ENCODE data around the gene FAM111B.
"Not testable (repeated sequence)": the region's sequence is repeated elsewhere in the genome, so short reads cannot be mapped to it uniquely, and the experiment has no call there.

GRCh38 chr11:59095225-59095624 lies 11.8 kb upstream of the FAM111B start:
- TF ChIP-seq CTCF, POLR2A (IDR thresholded peaks at IDR 0.05): not testable (repeated sequence)

Data from lower leg skin (tissue), 3 donors.